ENCODE data around the gene ETNK1. TPM values are rescaled to one million over a fixed set of nuclear protein-coding genes. Genes with fewer than 3 reads are reported as not detected.
"Not testable (repeated sequence)": the region's sequence is repeated elsewhere in the genome, so short reads cannot be mapped to it uniquely, and the experiment has no call there.

The ETNK1 gene
- total and polyA plus RNA-seq, 8 donors, result 14.8 to 44.7 (median 21.6) TPM

- no peak for DNase-seq
- no peaks in the 10 kb centered on the region for H3K9me3 ChIP-seq
- 84 to 88% methylated on average over 3 of the region's 3 CpGs for WGBS, 2 donors
These were observed 73.6 kb downstream of the ETNK1 start for GRCh38 chr12:22698576-22698975.

GRCh38 chr12:22699705-22700104 is 74.7 kb downstream of the ETNK1 start:
- H3K9me3 ChIP-seq; H3K4me3 ChIP-seq; H3K27ac ChIP-seq; ATAC-seq; H3K36me3 ChIP-seq; intact Hi-C loops (cut with DNase I); DNase-seq; H3K27me3 ChIP-seq; H3K4me1 ChIP-seq; FAIRE-seq: not testable (repeated sequence)
- WGBS, 2 donors, result 83 to 90% methylated on average over 8 to 10 of the region's 11 CpGs

More at GRCh38 chr12:22698576-22698975, 73.6 kb downstream of the ETNK1 start:
- Histone ChIP-seq H3K27ac (no peak overlapping the region), H3K4me1 (no peaks in the 10 kb centered on the region), H3K4me3 (no peak overlapping the region), H3K27me3 (no peaks in the 10 kb centered on the region), H3K36me3 (no peaks in the 10 kb centered on the region)
- TF ChIP-seq CTCF (IDR thresholded peaks at IDR 0.05), result no peak
- FAIRE-seq, result no peak
- intact Hi-C loops (cut with DNase I), result no loop called here
- no peak for ATAC-seq

GRCh38 chr12:22700106-22700505 is 75.1 kb downstream of the ETNK1 start:
- Histone ChIP-seq H3K27me3 (no peaks in the 10 kb centered on the region), H3K4me1 (no peaks in the 10 kb centered on the region), H3K4me3 (no peak overlapping the region), H3K36me3 (no peaks in the 10 kb centered on the region), H3K9me3 (no peaks in the 10 kb centered on the region), H3K27ac (no peak overlapping the region)
- FAIRE-seq (no peak), DNase-seq (no peak), ATAC-seq (peak in 2 of 4 donors; percentile 16 to 29)
- intact Hi-C loops (cut with DNase I), result no loop called here
- whole genome bisulfite sequencing, 2 donors, result 29 to 46% methylated on average over 1 of the region's 1 CpG
- no peak for TF ChIP-seq CTCF (IDR thresholded peaks at IDR 0.05)

GRCh38 chr12:22701216-22701809 is 76.3 kb downstream of the ETNK1 start:
- H3K27ac ChIP-seq; intact Hi-C loops (cut with DNase I); H3K4me1 ChIP-seq; H3K4me3 ChIP-seq; H3K27me3 ChIP-seq; H3K36me3 ChIP-seq; H3K9me3 ChIP-seq; DNase-seq; FAIRE-seq: not testable (repeated sequence)
- peak in 2 of 4 donors; percentile 36 to 56 for ATAC-seq
- WGBS, 2 donors, result 2 to 9% methylated on average over 2 to 3 of the region's 7 CpGs

GRCh38 chr12:22702690-22703089 is 77.7 kb downstream of the ETNK1 start:
- TF ChIP-seq CTCF (IDR thresholded peaks at IDR 0.05), result no peak
- no peak for FAIRE-seq
- ATAC-seq, result no peak
- Histone ChIP-seq H3K27me3 (no peaks in the 10 kb centered on the region), H3K4me1 (no peaks in the 10 kb centered on the region), H3K27ac (no peak overlapping the region), H3K4me3 (no peak overlapping the region), H3K9me3 (no peaks in the 10 kb centered on the region), H3K36me3 (no peaks in the 10 kb centered on the region)
- DNase-seq, result no peak
- 64 to 97% methylated on average over 2 of the region's 2 CpGs for whole genome bisulfite sequencing, 2 donors
- intact Hi-C loops (cut with DNase I), result no loop called here

- no peaks in the 10 kb centered on the region for H3K9me3 ChIP-seq
- ATAC-seq, result peak in 1 of 4 donors; percentile 51
- H3K36me3 ChIP-seq, result no peaks in the 10 kb centered on the region
These were observed 84.3 kb downstream of the ETNK1 start for GRCh38 chr12:22709292-22709691.

More at GRCh38 chr12:22709292-22709691, 84.3 kb downstream of the ETNK1 start:
- intact Hi-C loops (cut with DNase I), result no loop called here
- Histone ChIP-seq H3K4me3 (no peak overlapping the region), H3K27ac (no peak overlapping the region), H3K4me1 (no peaks in the 10 kb centered on the region), H3K27me3 (no peaks in the 10 kb centered on the region)
- no peak for FAIRE-seq
- DNase-seq, result no peak
- WGBS, 2 donors, result 28 to 41% methylated on average over 5 of the region's 5 CpGs
- TF ChIP-seq CTCF (IDR thresholded peaks at IDR 0.05), result peak in 1 of 4 donors; percentile 9
